HEK293 (cell line): Measurements from ENCODE around the gene GABRD.

Source experiments
- CTCF ChIA-PET: fragments of 350-600 bp; formaldehyde crosslinking; extraction: SDS; loops from one replicate; lab custom pipeline; 2021; ENCODE audit warnings: antibody characterized with exemption; lab: Yijun Ruan, JAX
- POLR2A ChIA-PET: fragments of 300-600 bp; formaldehyde crosslinking; extraction: SDS; loops from one replicate; lab custom pipeline; 2020; ENCODE audit warnings: antibody characterized with exemption, inconsistent platforms; lab: Yijun Ruan, JAX
- H3K27ac ChIP-seq: fragments of 200-500 bp; sonication (Bioruptor generic); 2 replicates; pipeline ENCODE4 v1.5.1; 2014; ENCODE audit warnings: low read depth, low read length, control low read depth, inconsistent platforms; ENCODE audit errors: extremely low read depth
- H3K36me3 ChIP-seq, 2 experiments: fragments of 200-500 bp in 1 of 2; sonication (Bioruptor generic) in 1 of 2; 1 replicate in 1 of 2; 2 replicates in 1 of 2; pipeline ENCODE4 v1.5.1; 2014 to 2017; ENCODE audit warnings: inconsistent platforms in 2 of 2, low read length in 2 of 2; ENCODE audit not compliant: control insufficient read depth in 2 of 2, insufficient read depth in 1 of 2
- H3K4me1 ChIP-seq: fragments of 200-500 bp; sonication (Bioruptor generic); 2 replicates; pipeline ENCODE4 v1.5.1; 2014; ENCODE audit warnings: mild to moderate bottlenecking, low read length, inconsistent platforms; ENCODE audit not compliant: control insufficient read depth, insufficient read depth
- H3K4me3 ChIP-seq: 2 replicates; pipeline ENCODE4 v1.5.1; 2011; ENCODE audit warnings: low read depth, mild to moderate bottlenecking, control low read depth, low read length, moderate library complexity
- H3K9me3 ChIP-seq: fragments of 200-500 bp; sonication (Bioruptor generic); 2 replicates; pipeline ENCODE4 v1.5.1; 2014; ENCODE audit warnings: low read depth, low read length, inconsistent platforms; ENCODE audit not compliant: control insufficient read depth, insufficient read depth
- BCL11A ChIP-seq: fragments of 450-650 bp; formaldehyde crosslinking; IDR thresholded peaks from 2 replicates; pipeline ENCODE4 v1.5.1; 2016; ENCODE audit warnings: low read depth, missing biosample characterization, missing genetic modification characterization
- HOXD13 ChIP-seq: sonication (generic); formaldehyde crosslinking; IDR thresholded peaks from 2 replicates; pipeline ENCODE4 v1.8.0; 2022; ENCODE audit warnings: missing genetic modification reagents, borderline replicate concordance
- KLF10 ChIP-seq: fragments of 450-650 bp; IDR thresholded peaks from 2 replicates; pipeline ENCODE4 v1.5.1; 2018; ENCODE audit warnings: missing biosample characterization, mild to moderate bottlenecking, missing genetic modification characterization
- MZF1 ChIP-seq: fragments of 450-650 bp; formaldehyde crosslinking; IDR thresholded peaks from 2 replicates; pipeline ENCODE4 v1.5.1; 2017; ENCODE audit warnings: missing biosample characterization, missing genetic modification characterization, borderline replicate concordance
- ZNF132 ChIP-seq: fragments of 450-650 bp; formaldehyde crosslinking; IDR thresholded peaks from 2 replicates; pipeline ENCODE4 v1.5.1; 2017; ENCODE audit warnings: missing biosample characterization, missing genetic modification characterization, borderline replicate concordance
- ZNF140 ChIP-seq: fragments of 450-650 bp; formaldehyde crosslinking; IDR thresholded peaks from 2 replicates; pipeline ENCODE4 v1.5.1; 2016; ENCODE audit warnings: missing biosample characterization, missing genetic modification characterization
- ZNF202 ChIP-seq: fragments of 450-650 bp; formaldehyde crosslinking; IDR thresholded peaks from 2 replicates; pipeline ENCODE4 v1.5.1; 2016; ENCODE audit warnings: missing biosample characterization, missing genetic modification characterization, borderline replicate concordance
- ZNF266 ChIP-seq: fragments of 450-650 bp; formaldehyde crosslinking; IDR thresholded peaks from 2 replicates; pipeline ENCODE4 v1.5.1; 2016; ENCODE audit warnings: missing biosample characterization, missing genetic modification characterization, low read depth
- ZNF311 ChIP-seq: fragments of 450-650 bp; formaldehyde crosslinking; IDR thresholded peaks from 2 replicates; pipeline ENCODE4 v1.5.1; 2017; ENCODE audit warnings: missing biosample characterization, missing genetic modification characterization, borderline replicate concordance
- ZNF37A ChIP-seq: fragments of 450-650 bp; IDR thresholded peaks from 2 replicates; pipeline ENCODE4 v1.5.1; 2018; ENCODE audit warnings: missing biosample characterization, missing genetic modification characterization
- ZNF529 ChIP-seq: fragments of 450-650 bp; formaldehyde crosslinking; IDR thresholded peaks from 2 replicates; pipeline ENCODE4 v1.5.1; 2017; ENCODE audit warnings: missing genetic modification characterization, missing biosample characterization; ENCODE audit not compliant: insufficient replicate concordance
- ZNF549 ChIP-seq: fragments of 450-650 bp; IDR thresholded peaks from 2 replicates; pipeline ENCODE4 v1.5.1; 2018; ENCODE audit warnings: missing biosample characterization, missing genetic modification characterization, mild to moderate bottlenecking, inconsistent platforms, moderate library complexity
- ZNF560 ChIP-seq: fragments of 450-650 bp; formaldehyde crosslinking; IDR thresholded peaks from 2 replicates; pipeline ENCODE4 v1.5.1; 2017; ENCODE audit warnings: missing biosample characterization, missing genetic modification characterization, borderline replicate concordance
- ZNF624 ChIP-seq: fragments of 450-650 bp; formaldehyde crosslinking; IDR thresholded peaks from 2 replicates; pipeline ENCODE4 v1.5.1; 2017; ENCODE audit warnings: missing biosample characterization, missing genetic modification characterization
- ZNF776 ChIP-seq: fragments of 450-650 bp; formaldehyde crosslinking; IDR thresholded peaks from 2 replicates; pipeline ENCODE4 v1.5.0; 2017; ENCODE audit warnings: missing biosample characterization, missing genetic modification characterization, borderline replicate concordance
- ZNF830 ChIP-seq: fragments of 450-650 bp; IDR thresholded peaks from 2 replicates; pipeline ENCODE4 v1.5.0; 2018; ENCODE audit warnings: missing biosample characterization, missing genetic modification characterization, low read depth, mild to moderate bottlenecking, moderate library complexity
- TF ChIP-seq, protein P1 (sequence below): fragments of 450-650 bp; formaldehyde crosslinking; IDR thresholded peaks from 2 replicates; pipeline ENCODE4 v1.5.1; 2016; ENCODE audit warnings: missing biosample characterization, missing genetic modification characterization
- TF ChIP-seq, protein P2 (sequence below): fragments of 450-650 bp; formaldehyde crosslinking; IDR thresholded peaks from 2 replicates; pipeline ENCODE4 v1.5.1; 2016; ENCODE audit warnings: missing biosample characterization, missing genetic modification characterization
- TF ChIP-seq, protein P3 (sequence below): fragments of 450-650 bp; formaldehyde crosslinking; IDR thresholded peaks from 2 replicates; pipeline ENCODE4 v1.5.1; 2016; ENCODE audit warnings: missing biosample characterization, missing genetic modification characterization
- TF ChIP-seq, protein P4 (sequence below): fragments of 450-650 bp; formaldehyde crosslinking; IDR thresholded peaks from 2 replicates; pipeline ENCODE4 v1.5.1; 2016; ENCODE audit warnings: missing biosample characterization, missing genetic modification characterization
- TF ChIP-seq, protein P5 (sequence below): fragments of 450-650 bp; formaldehyde crosslinking; IDR thresholded peaks from 2 replicates; pipeline ENCODE4 v1.5.1; 2016; ENCODE audit warnings: missing biosample characterization, missing genetic modification characterization
- TF ChIP-seq, protein P6 (sequence below): fragments of 450-650 bp; formaldehyde crosslinking; IDR thresholded peaks from 2 replicates; pipeline ENCODE4 v1.5.1; 2016; ENCODE audit warnings: missing biosample characterization, missing genetic modification characterization

GABRD gene

DNA sequence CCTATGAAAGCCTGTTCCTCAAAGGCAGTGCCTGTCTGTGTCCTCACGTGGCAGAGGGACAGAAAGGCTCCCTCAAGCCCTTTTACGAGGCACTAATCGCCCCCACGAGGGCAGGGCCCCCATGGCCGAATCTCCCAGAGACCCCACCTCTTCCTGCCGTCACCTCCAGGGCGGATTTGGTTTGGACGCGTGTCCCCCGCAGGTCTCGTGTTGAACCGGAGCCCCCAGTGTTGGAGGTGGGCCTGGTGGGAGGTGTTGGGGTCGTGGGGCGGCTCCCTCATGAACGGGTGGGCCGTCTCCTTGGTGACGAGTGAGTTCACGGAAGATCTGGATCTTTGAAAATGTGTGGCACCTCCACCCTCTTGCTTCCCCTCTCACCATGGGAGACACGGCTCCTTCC is 43.1 kb upstream of the GABRD start:
- ChIA-PET CTCF (no interaction called here), POLR2A (no interaction called here)

DNA sequence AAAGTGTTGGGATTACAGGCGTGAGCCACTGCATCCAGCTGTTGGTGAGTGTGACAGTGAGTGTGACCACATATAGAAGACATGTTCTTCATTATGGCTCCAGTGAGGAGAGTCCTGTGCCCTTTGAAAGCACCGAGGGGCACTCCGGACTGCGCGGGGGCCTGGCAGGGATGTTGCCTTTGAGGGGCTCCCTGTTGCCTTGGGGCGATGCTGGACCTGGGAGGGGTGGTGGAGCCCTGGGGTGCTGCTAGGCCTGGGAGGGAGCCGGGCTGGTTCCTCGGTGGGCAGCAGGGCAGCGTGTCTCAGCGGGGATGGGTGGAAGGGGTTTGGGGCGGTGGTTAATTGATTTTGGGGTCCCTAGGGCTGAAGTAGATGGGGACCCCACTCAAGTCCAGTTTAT is 41.0 kb upstream of the GABRD start:
- no peaks in the 10 kb centered on the region for H3K4me1 ChIP-seq
- H3K36me3 ChIP-seq: no peaks in the 10 kb centered on the region
- TF ChIP-seq MZF1 (no peak), ZNF776 (tag by site-specific recombination) (no peak), ZNF529 (tag by site-specific recombination) (no peak), ZNF549 (no peak), ZNF202 (tag by site-specific recombination) (no peak), ZNF140 (tag by site-specific recombination) (no peak), ZNF830 (tag by site-specific recombination) (no peak), ZNF37A (tag by site-specific recombination) (no peak), ZNF311 (tag by site-specific recombination) (no peak), ZNF624 (no peak), ZNF266 (tag by site-specific recombination) (no peak)
- TF ChIP-seq, protein P1, sequence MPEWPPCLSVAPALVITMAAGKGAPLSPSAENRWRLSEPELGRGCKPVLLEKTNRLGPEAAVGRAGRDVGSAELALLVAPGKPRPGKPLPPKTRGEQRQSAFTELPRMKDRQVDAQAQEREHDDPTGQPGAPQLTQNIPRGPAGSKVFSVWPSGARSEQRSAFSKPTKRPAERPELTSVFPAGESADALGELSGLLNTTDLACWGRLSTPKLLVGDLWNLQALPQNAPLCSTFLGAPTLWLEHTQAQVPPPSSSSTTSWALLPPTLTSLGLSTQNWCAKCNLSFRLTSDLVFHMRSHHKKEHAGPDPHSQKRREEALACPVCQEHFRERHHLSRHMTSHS (tag by site-specific recombination): no peak
- TF ChIP-seq, protein P2, sequence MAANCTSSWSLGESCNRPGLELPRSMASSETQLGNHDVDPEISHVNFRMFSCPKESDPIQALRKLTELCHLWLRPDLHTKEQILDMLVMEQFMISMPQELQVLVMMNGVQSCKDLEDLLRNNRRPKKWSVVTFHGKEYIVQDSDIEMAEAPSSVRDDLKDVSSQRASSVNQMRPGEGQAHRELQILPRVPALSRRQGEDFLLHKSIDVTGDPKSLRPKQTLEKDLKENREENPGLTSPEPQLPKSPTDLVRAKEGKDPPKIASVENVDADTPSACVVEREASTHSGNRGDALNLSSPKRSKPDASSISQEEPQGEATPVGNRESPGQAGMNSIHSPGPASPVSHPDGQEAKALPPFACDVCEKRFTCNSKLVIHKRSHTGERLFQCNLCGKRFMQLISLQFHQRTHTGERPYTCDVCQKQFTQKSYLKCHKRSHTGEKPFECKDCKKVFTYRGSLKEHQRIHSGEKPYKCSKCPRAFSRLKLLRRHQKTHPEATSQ (tag by site-specific recombination): no peak
- TF ChIP-seq, protein P3, sequence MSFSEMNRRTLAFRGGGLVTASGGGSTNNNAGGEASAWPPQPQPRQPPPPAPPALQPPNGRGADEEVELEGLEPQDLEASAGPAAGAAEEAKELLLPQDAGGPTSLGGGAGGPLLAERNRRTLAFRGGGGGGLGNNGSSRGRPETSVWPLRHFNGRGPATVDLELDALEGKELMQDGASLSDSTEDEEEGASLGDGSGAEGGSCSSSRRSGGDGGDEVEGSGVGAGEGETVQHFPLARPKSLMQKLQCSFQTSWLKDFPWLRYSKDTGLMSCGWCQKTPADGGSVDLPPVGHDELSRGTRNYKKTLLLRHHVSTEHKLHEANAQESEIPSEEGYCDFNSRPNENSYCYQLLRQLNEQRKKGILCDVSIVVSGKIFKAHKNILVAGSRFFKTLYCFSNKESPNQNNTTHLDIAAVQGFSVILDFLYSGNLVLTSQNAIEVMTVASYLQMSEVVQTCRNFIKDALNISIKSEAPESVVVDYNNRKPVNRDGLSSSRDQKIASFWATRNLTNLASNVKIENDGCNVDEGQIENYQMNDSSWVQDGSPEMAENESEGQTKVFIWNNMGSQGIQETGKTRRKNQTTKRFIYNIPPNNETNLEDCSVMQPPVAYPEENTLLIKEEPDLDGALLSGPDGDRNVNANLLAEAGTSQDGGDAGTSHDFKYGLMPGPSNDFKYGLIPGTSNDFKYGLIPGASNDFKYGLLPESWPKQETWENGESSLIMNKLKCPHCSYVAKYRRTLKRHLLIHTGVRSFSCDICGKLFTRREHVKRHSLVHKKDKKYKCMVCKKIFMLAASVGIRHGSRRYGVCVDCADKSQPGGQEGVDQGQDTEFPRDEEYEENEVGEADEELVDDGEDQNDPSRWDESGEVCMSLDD (tag by site-specific recombination): no peak
- H3K27ac ChIP-seq: no peak overlapping the region
- ChIA-PET CTCF (interaction anchor here (0.7 to 1.5 kb wide), 2 partner anchors 22 to 66 kb away, joined by 3 to 5 read pairs; no protein-coding TSS in a partner anchor), POLR2A (no interaction called here)
- no peaks in the 10 kb centered on the region for H3K9me3 ChIP-seq
- no peak overlapping the region for H3K4me3 ChIP-seq

More for the DNA sequence above, 43.1 kb upstream of the GABRD start:
- TF ChIP-seq HOXD13 (CRISPR knock-in tag): no peak
- TF ChIP-seq KLF10 (tag by site-specific recombination): no peak
- TF ChIP-seq, protein P4, sequence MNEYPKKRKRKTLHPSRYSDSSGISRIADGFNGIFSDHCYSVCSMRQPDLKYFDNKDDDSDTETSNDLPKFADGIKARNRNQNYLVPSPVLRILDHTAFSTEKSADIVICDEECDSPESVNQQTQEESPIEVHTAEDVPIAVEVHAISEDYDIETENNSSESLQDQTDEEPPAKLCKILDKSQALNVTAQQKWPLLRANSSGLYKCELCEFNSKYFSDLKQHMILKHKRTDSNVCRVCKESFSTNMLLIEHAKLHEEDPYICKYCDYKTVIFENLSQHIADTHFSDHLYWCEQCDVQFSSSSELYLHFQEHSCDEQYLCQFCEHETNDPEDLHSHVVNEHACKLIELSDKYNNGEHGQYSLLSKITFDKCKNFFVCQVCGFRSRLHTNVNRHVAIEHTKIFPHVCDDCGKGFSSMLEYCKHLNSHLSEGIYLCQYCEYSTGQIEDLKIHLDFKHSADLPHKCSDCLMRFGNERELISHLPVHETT (tag by site-specific recombination): no peak
- TF ChIP-seq, protein P5, sequence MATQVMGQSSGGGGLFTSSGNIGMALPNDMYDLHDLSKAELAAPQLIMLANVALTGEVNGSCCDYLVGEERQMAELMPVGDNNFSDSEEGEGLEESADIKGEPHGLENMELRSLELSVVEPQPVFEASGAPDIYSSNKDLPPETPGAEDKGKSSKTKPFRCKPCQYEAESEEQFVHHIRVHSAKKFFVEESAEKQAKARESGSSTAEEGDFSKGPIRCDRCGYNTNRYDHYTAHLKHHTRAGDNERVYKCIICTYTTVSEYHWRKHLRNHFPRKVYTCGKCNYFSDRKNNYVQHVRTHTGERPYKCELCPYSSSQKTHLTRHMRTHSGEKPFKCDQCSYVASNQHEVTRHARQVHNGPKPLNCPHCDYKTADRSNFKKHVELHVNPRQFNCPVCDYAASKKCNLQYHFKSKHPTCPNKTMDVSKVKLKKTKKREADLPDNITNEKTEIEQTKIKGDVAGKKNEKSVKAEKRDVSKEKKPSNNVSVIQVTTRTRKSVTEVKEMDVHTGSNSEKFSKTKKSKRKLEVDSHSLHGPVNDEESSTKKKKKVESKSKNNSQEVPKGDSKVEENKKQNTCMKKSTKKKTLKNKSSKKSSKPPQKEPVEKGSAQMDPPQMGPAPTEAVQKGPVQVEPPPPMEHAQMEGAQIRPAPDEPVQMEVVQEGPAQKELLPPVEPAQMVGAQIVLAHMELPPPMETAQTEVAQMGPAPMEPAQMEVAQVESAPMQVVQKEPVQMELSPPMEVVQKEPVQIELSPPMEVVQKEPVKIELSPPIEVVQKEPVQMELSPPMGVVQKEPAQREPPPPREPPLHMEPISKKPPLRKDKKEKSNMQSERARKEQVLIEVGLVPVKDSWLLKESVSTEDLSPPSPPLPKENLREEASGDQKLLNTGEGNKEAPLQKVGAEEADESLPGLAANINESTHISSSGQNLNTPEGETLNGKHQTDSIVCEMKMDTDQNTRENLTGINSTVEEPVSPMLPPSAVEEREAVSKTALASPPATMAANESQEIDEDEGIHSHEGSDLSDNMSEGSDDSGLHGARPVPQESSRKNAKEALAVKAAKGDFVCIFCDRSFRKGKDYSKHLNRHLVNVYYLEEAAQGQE (tag by site-specific recombination): no peak
- TF ChIP-seq BCL11A (tag by site-specific recombination): no peak
- TF ChIP-seq ZNF560: no peak
- TF ChIP-seq, protein P6, sequence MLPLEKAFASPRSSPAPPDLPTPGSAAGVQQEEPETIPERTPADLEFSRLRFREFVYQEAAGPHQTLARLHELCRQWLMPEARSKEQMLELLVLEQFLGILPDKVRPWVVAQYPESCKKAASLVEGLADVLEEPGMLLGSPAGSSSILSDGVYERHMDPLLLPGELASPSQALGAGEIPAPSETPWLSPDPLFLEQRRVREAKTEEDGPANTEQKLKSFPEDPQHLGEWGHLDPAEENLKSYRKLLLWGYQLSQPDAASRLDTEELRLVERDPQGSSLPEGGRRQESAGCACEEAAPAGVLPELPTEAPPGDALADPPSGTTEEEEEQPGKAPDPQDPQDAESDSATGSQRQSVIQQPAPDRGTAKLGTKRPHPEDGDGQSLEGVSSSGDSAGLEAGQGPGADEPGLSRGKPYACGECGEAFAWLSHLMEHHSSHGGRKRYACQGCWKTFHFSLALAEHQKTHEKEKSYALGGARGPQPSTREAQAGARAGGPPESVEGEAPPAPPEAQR (tag by site-specific recombination): no peak
- TF ChIP-seq ZNF132 (tag by site-specific recombination): no peak
- no peak overlapping the region for H3K27ac ChIP-seq
- no peak overlapping the region for H3K4me3 ChIP-seq
- no peaks in the 10 kb centered on the region for H3K9me3 ChIP-seq
- H3K36me3 ChIP-seq: no peaks in the 10 kb centered on the region
- H3K4me1 ChIP-seq: no peaks in the 10 kb centered on the region
